Measurements from ENCODE around the gene TXNL4B.
"Not testable (repeated sequence)": the region's sequence is repeated elsewhere in the genome, so short reads cannot be mapped to it uniquely, and the experiment has no call there.

The TXNL4B gene

DNA sequence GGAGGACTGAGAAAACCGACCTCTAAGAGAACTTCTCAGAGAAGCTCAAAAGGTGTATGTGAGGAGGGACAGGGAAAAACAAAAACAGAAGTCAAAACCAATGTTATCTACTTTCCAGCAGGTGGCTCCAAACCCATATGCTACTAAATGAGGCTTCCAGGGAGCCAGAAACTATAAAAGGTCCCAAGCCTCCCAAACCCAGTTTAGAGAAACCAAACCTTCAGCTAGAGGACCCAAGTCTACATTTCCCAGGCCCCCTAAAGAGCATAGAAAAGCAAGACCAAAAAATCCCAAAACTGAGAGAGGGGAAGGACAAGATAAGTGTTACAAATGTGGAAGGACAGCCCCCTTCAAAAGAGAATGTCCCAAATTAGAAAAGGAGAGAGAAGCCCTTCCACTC lies 26.7 kb downstream of the TXNL4B start:
- Histone ChIP-seq H3K4me3 (no peak overlapping the region), H3K4me1 (no peaks in the 10 kb centered on the region), H3K9me3 (no peaks in the 10 kb centered on the region), H3K36me3 (peaks cover 0 to under 1% (median 0%) of the 10 kb centered on the region in 3 donors), H3K27me3 (no peaks in the 10 kb centered on the region), H3K27ac (no peak overlapping the region)
- TF ChIP-seq, protein P1, sequence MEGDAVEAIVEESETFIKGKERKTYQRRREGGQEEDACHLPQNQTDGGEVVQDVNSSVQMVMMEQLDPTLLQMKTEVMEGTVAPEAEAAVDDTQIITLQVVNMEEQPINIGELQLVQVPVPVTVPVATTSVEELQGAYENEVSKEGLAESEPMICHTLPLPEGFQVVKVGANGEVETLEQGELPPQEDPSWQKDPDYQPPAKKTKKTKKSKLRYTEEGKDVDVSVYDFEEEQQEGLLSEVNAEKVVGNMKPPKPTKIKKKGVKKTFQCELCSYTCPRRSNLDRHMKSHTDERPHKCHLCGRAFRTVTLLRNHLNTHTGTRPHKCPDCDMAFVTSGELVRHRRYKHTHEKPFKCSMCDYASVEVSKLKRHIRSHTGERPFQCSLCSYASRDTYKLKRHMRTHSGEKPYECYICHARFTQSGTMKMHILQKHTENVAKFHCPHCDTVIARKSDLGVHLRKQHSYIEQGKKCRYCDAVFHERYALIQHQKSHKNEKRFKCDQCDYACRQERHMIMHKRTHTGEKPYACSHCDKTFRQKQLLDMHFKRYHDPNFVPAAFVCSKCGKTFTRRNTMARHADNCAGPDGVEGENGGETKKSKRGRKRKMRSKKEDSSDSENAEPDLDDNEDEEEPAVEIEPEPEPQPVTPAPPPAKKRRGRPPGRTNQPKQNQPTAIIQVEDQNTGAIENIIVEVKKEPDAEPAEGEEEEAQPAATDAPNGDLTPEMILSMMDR (IDR thresholded peaks at IDR 0.05): peak; percentile 41 to 55
- intact Hi-C loops (cut with DNase I; ENCODE audit: low total_unique reads): no loop called here
- no peak for DNase-seq

DNA sequence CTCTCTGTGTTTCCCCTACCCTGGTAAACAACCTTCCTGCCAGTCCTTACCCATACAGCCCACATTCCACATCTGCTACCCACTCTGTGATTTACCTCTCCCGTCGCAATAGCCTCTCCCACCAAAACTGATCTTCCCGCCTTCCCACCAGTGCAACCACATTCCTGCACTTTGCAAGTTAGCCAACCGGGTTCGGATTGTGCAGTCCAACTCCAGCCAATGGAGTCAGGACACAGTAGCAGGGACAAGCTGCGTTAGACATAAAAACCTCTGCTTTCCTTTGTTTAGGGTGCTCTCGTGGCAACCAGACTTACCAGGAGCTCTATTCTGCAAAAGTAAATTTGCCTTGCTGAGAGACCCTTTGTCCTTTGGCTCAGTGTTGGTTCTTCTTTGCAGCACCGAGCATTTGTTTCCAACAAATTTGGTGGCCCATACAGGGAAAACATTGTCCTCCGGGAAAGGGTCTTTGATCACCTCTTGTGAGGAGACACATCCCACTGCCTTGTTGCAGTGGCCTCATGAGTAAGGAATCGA lies 29.0 kb downstream of the TXNL4B start:
- TF ChIP-seq, protein P1 (IDR thresholded peaks at IDR 0.05): no peak
- no peaks in the 10 kb centered on the region for H3K27me3 ChIP-seq
- no peak overlapping the region for H3K27ac ChIP-seq
- intact Hi-C loops (cut with DNase I; ENCODE audit: low total_unique reads): no loop called here
- no peak for DNase-seq
- no peaks in the 10 kb centered on the region for H3K4me1 ChIP-seq
- peaks cover 0 to 3% (median 0%) of the 10 kb centered on the region in 3 donors for H3K36me3 ChIP-seq
- H3K9me3 ChIP-seq: no peaks in the 10 kb centered on the region
- no peak overlapping the region for H3K4me3 ChIP-seq

DNA sequence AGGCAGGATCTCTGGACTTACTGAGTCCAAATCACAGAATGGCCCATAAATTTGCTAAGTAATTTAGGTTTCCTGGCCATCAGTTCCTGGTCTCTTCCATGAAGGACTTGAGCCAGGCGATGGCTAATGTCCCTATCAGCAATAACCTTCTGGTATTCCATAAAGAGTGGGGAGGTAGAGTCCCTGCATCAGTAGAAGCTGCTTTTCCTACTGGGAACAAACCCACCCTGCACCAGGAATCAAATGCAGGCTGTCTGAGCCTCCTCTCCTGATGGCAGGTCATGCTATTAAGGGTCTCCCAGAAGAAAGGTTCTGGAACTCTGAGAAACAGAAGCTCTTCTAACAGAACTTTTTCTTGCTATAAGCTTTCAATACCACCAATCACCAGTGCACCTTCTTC lies 31.9 kb downstream of the TXNL4B start:
- peaks cover 0 to 3% (median 0%) of the 10 kb centered on the region in 3 donors for H3K36me3 ChIP-seq
- H3K4me3 ChIP-seq: no peak overlapping the region
- H3K9me3 ChIP-seq: no peaks in the 10 kb centered on the region
- H3K27ac ChIP-seq: no peak overlapping the region
- no peaks in the 10 kb centered on the region for H3K27me3 ChIP-seq
- intact Hi-C loops (cut with DNase I; ENCODE audit: low total_unique reads): no loop called here
- no peaks in the 10 kb centered on the region for H3K4me1 ChIP-seq
- DNase-seq: no peak
- TF ChIP-seq, protein P1 (IDR thresholded peaks at IDR 0.05): no peak

DNA sequence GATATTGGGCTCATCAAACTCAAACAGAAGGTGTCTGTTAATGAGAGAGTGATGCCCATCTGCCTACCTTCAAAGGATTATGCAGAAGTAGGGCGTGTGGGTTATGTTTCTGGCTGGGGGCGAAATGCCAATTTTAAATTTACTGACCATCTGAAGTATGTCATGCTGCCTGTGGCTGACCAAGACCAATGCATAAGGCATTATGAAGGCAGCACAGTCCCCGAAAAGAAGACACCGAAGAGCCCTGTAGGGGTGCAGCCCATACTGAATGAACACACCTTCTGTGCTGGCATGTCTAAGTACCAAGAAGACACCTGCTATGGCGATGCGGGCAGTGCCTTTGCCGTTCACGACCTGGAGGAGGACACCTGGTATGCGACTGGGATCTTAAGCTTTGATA lies 33.0 kb downstream of the TXNL4B start:
- no peak for DNase-seq
- TF ChIP-seq, protein P1 (IDR thresholded peaks at IDR 0.05): no peak
- intact Hi-C loops (cut with DNase I; ENCODE audit: low total_unique reads): no loop called here
- Histone ChIP-seq H3K27me3 (no peaks in the 10 kb centered on the region), H3K9me3 (no peaks in the 10 kb centered on the region), H3K36me3 (peaks cover 0 to 3% (median 0%) of the 10 kb centered on the region in 3 donors), H3K4me1 (no peaks in the 10 kb centered on the region), H3K4me3 (no peak overlapping the region), H3K27ac (no peak overlapping the region)

DNA sequence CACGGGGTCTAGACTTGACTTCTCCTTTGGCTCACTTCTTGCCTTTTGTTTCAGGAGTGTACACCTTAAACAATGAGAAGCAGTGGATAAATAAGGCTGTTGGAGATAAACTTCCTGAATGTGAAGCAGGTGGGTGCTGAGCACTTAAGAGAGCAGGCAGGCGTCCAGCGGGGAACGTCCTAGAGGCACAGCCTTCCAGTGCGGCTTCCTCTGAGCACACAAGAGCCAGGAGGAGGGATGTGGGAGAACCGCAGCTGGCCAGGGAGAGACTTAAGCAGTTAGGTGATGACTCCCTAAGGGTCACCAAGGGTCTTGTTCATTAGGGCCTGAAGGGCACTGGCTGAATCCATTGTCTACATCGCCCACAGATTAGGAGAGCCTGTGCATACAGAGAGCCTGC lies 34.4 kb downstream of the TXNL4B start:
- H3K27ac ChIP-seq; H3K36me3 ChIP-seq; H3K9me3 ChIP-seq; H3K4me3 ChIP-seq; intact Hi-C loops (cut with DNase I; ENCODE audit: low total_unique reads); H3K4me1 ChIP-seq; DNase-seq; H3K27me3 ChIP-seq: not testable (repeated sequence)

DNA sequence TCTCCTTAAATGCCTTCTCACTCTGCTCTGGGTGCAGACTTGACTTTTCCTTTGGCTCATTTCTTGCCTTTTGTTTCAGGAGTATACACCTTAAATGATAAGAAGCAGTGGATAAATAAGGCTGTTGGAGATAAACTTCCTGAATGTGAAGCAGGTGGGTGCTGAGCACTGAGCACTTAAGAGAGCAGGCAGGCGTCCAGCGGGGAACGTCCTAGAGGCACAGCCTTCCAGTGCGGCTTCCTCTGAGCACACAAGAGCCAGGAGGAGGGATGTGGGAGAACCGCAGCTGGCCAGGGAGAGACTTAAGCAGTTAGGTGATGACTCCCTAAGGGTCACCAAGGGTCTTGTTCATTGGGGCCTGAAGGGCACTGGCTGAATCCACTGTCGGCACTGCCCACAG lies 36.1 kb downstream of the TXNL4B start:
- H3K27ac ChIP-seq; DNase-seq; H3K27me3 ChIP-seq; H3K9me3 ChIP-seq; H3K4me1 ChIP-seq; H3K4me3 ChIP-seq; H3K36me3 ChIP-seq; intact Hi-C loops (cut with DNase I; ENCODE audit: low total_unique reads): not testable (repeated sequence)

DNA sequence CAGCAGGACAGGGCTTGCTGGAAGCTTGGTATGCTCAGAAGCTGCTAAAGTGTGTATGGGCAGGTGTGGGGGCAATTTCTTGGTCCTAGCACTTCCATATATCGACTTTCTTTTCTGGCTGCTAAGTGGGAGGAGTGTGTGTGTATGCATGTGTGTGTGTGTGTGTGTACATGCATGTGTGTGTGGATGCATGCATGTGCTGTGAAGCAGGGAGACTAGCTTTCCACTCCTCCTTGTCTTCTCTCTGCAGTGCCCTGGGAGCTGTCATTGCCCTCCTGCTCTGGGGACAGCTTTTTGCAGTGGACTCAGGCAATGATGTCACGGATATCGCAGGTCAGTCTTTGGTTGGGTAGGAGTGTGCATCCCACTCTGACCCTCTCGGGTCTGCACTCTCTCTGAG lies 37.5 kb downstream of the TXNL4B start:
- intact Hi-C loops (cut with DNase I; ENCODE audit: low total_unique reads): no loop called here
- H3K27me3 ChIP-seq: no peaks in the 10 kb centered on the region
- no peaks in the 10 kb centered on the region for H3K4me1 ChIP-seq
- H3K4me3 ChIP-seq: no peak overlapping the region
- H3K27ac ChIP-seq: no peak overlapping the region
- no peaks in the 10 kb centered on the region for H3K9me3 ChIP-seq
- no peak for DNase-seq
- TF ChIP-seq, protein P1 (IDR thresholded peaks at IDR 0.05): no peak
- H3K36me3 ChIP-seq: no peaks in the 10 kb centered on the region

DNA sequence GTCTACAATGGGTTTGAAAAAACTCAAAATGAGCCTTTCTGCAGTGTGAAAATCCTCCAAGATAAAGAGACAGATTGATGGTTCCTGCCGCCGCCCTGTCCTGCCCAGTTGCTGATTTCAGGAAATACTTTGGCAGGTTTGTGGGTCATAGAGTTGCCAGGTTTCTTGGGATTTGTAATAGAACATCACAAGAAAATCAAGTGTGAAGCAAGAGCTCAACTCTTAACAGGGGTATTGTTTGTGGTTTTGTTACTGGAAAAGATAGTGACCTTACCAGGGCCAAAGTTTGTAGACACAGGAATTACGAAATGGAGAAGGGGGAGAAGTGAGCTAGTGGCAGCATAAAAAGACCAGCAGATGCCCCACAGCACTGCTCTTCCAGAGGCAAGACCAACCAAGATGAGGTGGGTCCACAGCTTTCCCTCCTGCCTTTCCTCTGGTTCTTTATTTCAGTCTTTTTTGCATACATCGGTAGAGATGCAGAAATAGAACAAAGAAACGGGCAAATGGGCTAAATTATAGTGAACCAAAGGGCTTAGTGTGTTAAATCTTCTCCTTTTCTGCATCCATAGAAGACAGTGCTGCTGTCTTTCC lies 39.1 kb downstream of the TXNL4B start, which contains the start of gene HP:
Gene HP, plus strand, starts transcription at position 252 of the 594 bp plus-strand sequence. Its CDS starts 148 bp downstream, at position 400.
- intact Hi-C loops (cut with DNase I; ENCODE audit: low total_unique reads); H3K36me3 ChIP-seq; DNase-seq; H3K27me3 ChIP-seq; H3K9me3 ChIP-seq; H3K4me3 ChIP-seq; H3K4me1 ChIP-seq; H3K27ac ChIP-seq: not testable (repeated sequence)
